PC-3 (cell line): Measurements from ENCODE around the gene MAP6. TPM values are rescaled to one million over a fixed set of nuclear protein-coding genes. Genes with fewer than 3 reads are reported as not detected.

ENCODE experiments used
- ATAC-seq: fragments of 200-7000 bp; cut with Tn5 transposase; 2 replicates; pipeline ENCODE4 v1.9.1; 2020; ENCODE audit warnings: mild to moderate bottlenecking, moderate library complexity
- BruUV-seq: library from RNA; stranded (reverse); fragments of 400-500 nt; replicated peaks from 2 replicates; lab custom pipeline; 2021; lab: Mats Ljungman, UMichigan
- CTCF ChIA-PET: fragments of 300-600 bp; sonication (Branson Sonifier 250); formaldehyde crosslinking; loops from one replicate; lab custom pipeline; 2022; ENCODE audit warnings: antibody characterized with exemption; lab: Charles Lee
- POLR2A ChIA-PET: fragments of 300-600 bp; sonication (Branson Sonifier 250); formaldehyde crosslinking; loops from one replicate; lab custom pipeline; 2022; ENCODE audit warnings: antibody characterized with exemption; ENCODE audit not compliant: unreplicated experiment; lab: Charles Lee
- DNase-seq: peaks from one replicate; pipeline ENCODE4 v3.0.0-alpha.2; 2015
- H2AFZ ChIP-seq: fragments of 300-600 bp; sonication (generic); 2 replicates; pipeline ENCODE4 v1.6.0; 2016; ENCODE audit warnings: antibody characterized with exemption, low read length
- H3F3A ChIP-seq: fragments of 300-600 bp; sonication (generic); one replicate; pipeline ENCODE4 v1.6.0; 2017; ENCODE audit warnings: antibody characterized with exemption, low read length, control low read depth, mild to moderate bottlenecking; ENCODE audit not compliant: unreplicated experiment
- H3K27ac ChIP-seq: fragments of 300-600 bp; sonication (generic); 2 replicates; pipeline ENCODE4 v1.5.1; 2016; ENCODE audit warnings: mild to moderate bottlenecking, low read length
- H3K27me3 ChIP-seq: fragments of 300-600 bp; sonication (generic); 2 replicates; pipeline ENCODE4 v1.6.1; 2016; ENCODE audit warnings: low read length, mixed read lengths
- H3K36me3 ChIP-seq: fragments of 300-600 bp; sonication (generic); 2 replicates; pipeline ENCODE4 v1.6.1; 2016; ENCODE audit warnings: low read depth, mixed run types, low read length, mixed read lengths
- H3K4me1 ChIP-seq: fragments of 300-600 bp; sonication (generic); 2 replicates; pipeline ENCODE4 v1.5.1; 2016; ENCODE audit warnings: low read length; ENCODE audit not compliant: insufficient read depth
- H3K4me2 ChIP-seq: fragments of 300-600 bp; sonication (generic); 2 replicates; pipeline ENCODE4 v1.6.0; 2016; ENCODE audit warnings: low read length
- H3K4me3 ChIP-seq: fragments of 300-600 bp; sonication (generic); 2 replicates; pipeline ENCODE4 v1.5.1; 2016; ENCODE audit warnings: mild to moderate bottlenecking, low read length, mixed read lengths
- H3K79me2 ChIP-seq: fragments of 300-600 bp; sonication (generic); 2 replicates; pipeline ENCODE4 v1.6.1; 2017; ENCODE audit warnings: low read length, mixed read lengths
- H3K9ac ChIP-seq: fragments of 300-600 bp; sonication (generic); 2 replicates; pipeline ENCODE4 v1.6.0; 2016; ENCODE audit warnings: mild to moderate bottlenecking, low read length
- H3K9me2 ChIP-seq: fragments of 300-600 bp; sonication (generic); replicated peaks from 2 replicates; pipeline ENCODE4 v1.6.1; 2016; ENCODE audit warnings: mixed run types, low read length, mixed read lengths
- H3K9me3 ChIP-seq: fragments of 300-600 bp; sonication (generic); 2 replicates; pipeline ENCODE4 v1.6.1; 2016; ENCODE audit warnings: low read length, mixed read lengths
- H4K20me1 ChIP-seq: fragments of 300-600 bp; sonication (generic); 2 replicates; pipeline ENCODE4 v1.6.1; 2016; ENCODE audit warnings: low read length, mixed read lengths
- CTCF ChIP-seq: fragments of 300-600 bp; sonication (generic); conservative IDR thresholded peaks from 2 replicates; pipeline ENCODE4 v1.5.1; 2017; ENCODE audit warnings: antibody characterized with exemption, low read depth, mild to moderate bottlenecking, low read length
- EZH2 ChIP-seq: fragments of 300-600 bp; sonication (generic); IDR thresholded peaks from one replicate; pipeline ENCODE4 v1.6.1; 2017; ENCODE audit warnings: antibody characterized with exemption, mild to moderate bottlenecking, low read length; ENCODE audit not compliant: unreplicated experiment
- EZH2phosphoT487 ChIP-seq: fragments of 300-600 bp; sonication (generic); IDR thresholded peaks from 2 replicates; pipeline ENCODE4 v1.6.1; 2018; ENCODE audit warnings: mild to moderate bottlenecking, antibody characterized with exemption, low read length, borderline replicate concordance
- intact Hi-C: fragments of 100-400 bp; cut with micrococcal nuclease; formaldehyde crosslinking; loops from 2 replicates; pipeline ENCODE4 v1.9.0; 2023
- total RNA-seq: library from RNA; depleted of rRNA; stranded (reverse); fragments of >200 nt; gene quantifications from 2 replicates; pipeline ENCODE4 v1.2.3, GENCODE V29; 2014

Gene MAP6
- total RNA-seq, 1 experiment from 2014 or later = 0.47 TPM

- BruUV-seq = no TSS peak
These were observed 121.2 kb downstream of the MAP6 start for GRCh38 chr11:75547617-75548058.

GRCh38 chr11:75547177-75547576 lies 121.7 kb downstream of the MAP6 start:
- H3K27me3 ChIP-seq = no peaks in the 10 kb centered on the region
- ChIA-PET CTCF (interaction anchor here (0.6 kb wide), 1 partner anchor 306 kb away, joined by 3 read pairs; no protein-coding TSS in a partner anchor), POLR2A (no interaction called here)
- H3K4me1 ChIP-seq = no peaks in the 10 kb centered on the region
- intact Hi-C loops = loop anchor here (1.0 to 10.0 kb wide), 2 partner anchors 30 to 148 kb away; no protein-coding TSS in a partner anchor
- no peaks in the 10 kb centered on the region for H4K20me1 ChIP-seq
- H3K79me2 ChIP-seq = no peaks in the 10 kb centered on the region
- ATAC-seq (no peak), DNase-seq (no peak)
- TF ChIP-seq CTCF = no peak
- TF ChIP-seq EZH2phosphoT487 = no peak
- no peak for TF ChIP-seq EZH2
- no peaks in the 10 kb centered on the region for H3K36me3 ChIP-seq
- H3F3A ChIP-seq = no peaks in the 10 kb centered on the region
- H3K9ac ChIP-seq = no peak overlapping the region
- no peaks in the 10 kb centered on the region for H3K9me2 ChIP-seq
- no peak overlapping the region for H3K4me3 ChIP-seq
- no peak overlapping the region for H3K27ac ChIP-seq
- BruUV-seq = no TSS peak
- no peaks in the 10 kb centered on the region for H3K9me3 ChIP-seq
- no peak overlapping the region for H2AFZ ChIP-seq
- no peak overlapping the region for H3K4me2 ChIP-seq

More at GRCh38 chr11:75547617-75548058, 121.2 kb downstream of the MAP6 start:
- Histone ChIP-seq H3K36me3 (no peaks in the 10 kb centered on the region), H2AFZ (peak overlapping the region; percentile 31; the same call in 1 of the 2 replicates), H3K79me2 (no peaks in the 10 kb centered on the region), H3K9me2 (no peaks in the 10 kb centered on the region), H3K9ac (no peak overlapping the region), H3K4me3 (no peak overlapping the region), H3K4me1 (no peaks in the 10 kb centered on the region), H3K9me3 (no peaks in the 10 kb centered on the region), H3K4me2 (no peak overlapping the region), H3K27ac (no peak overlapping the region), H4K20me1 (no peaks in the 10 kb centered on the region), H3F3A (no peaks in the 10 kb centered on the region), H3K27me3 (no peaks in the 10 kb centered on the region)
- TF ChIP-seq EZH2 (no peak), CTCF (peak; percentile 97)
- ATAC-seq = peak; percentile 95
- CTCF ChIA-PET = no interaction called here
- intact Hi-C loops = loop anchor here (1.0 to 10.0 kb wide), 2 partner anchors 30 to 147 kb away; no protein-coding TSS in a partner anchor
- POLR2A ChIA-PET = no interaction called here
- DNase-seq = peak; percentile 82

GRCh38 chr11:75543806-75544205 lies 125.0 kb downstream of the MAP6 start:
- Histone ChIP-seq H3K4me2 (no peak overlapping the region), H3K9me2 (no peaks in the 10 kb centered on the region), H3F3A (no peaks in the 10 kb centered on the region), H3K9me3 (no peaks in the 10 kb centered on the region), H3K36me3 (no peaks in the 10 kb centered on the region), H3K4me1 (no peaks in the 10 kb centered on the region), H3K4me3 (no peak overlapping the region), H3K27ac (no peak overlapping the region), H4K20me1 (no peaks in the 10 kb centered on the region), H3K9ac (no peak overlapping the region), H2AFZ (no peak overlapping the region), H3K79me2 (no peaks in the 10 kb centered on the region), H3K27me3 (no peaks in the 10 kb centered on the region)
- intact Hi-C loops = loop anchor here (10.0 kb wide), 1 partner anchor 151 kb away; no protein-coding TSS in a partner anchor
- ChIA-PET POLR2A (no interaction called here), CTCF (no interaction called here)
- ATAC-seq (no peak), DNase-seq (no peak)
- no peak for TF ChIP-seq EZH2
- no peak for TF ChIP-seq CTCF
- TF ChIP-seq EZH2phosphoT487 = no peak
- no TSS peak for BruUV-seq
